SKM-1 treated with dmso at 0.1 percent for 144 hours (cell line): Measurements from ENCODE around the gene EEF1G.
A peak's percentile ranks its signal among the peaks of the same experiment; 100 is the strongest.
"Not testable (repeated sequence)": the region's sequence is repeated elsewhere in the genome, so short reads cannot be mapped to it uniquely, and the experiment has no call there.

ENCODE experiments used
- DNase-seq: peaks from one replicate; lab custom pipeline; 2025; ENCODE audit not compliant: unreplicated experiment; lab: John Stamatoyannopoulos, UW

The EEF1G gene

GRCh38 chr11:62573592-62574362, at the start of gene EEF1G:
TSS of gene EEF1G (minus strand) at chr11:62573891. CDS start at chr11:62573842, 49 bp downstream.
- peak; percentile 100 for DNase-seq

- no peak for DNase-seq
These were observed 48.9 kb upstream of the EEF1G start for GRCh38 chr11:62622476-62623089.

GRCh38 chr11:62621567-62622470, 48.1 kb upstream of the EEF1G start, which contains the start of gene B3GAT3:
TSS of gene B3GAT3 (minus strand) at chr11:62621986. CDS start at chr11:62621947, 39 bp downstream.
- peak; percentile 96 for DNase-seq

GRCh38 chr11:62621027-62621566, 47.4 kb upstream of the EEF1G start:
- DNase-seq = no peak

GRCh38 chr11:62616957-62617356, 43.3 kb upstream of the EEF1G start:
- not testable (repeated sequence) for DNase-seq

GRCh38 chr11:62615521-62615920, 41.8 kb upstream of the EEF1G start:
- DNase-seq = no peak

- no peak for DNase-seq
These were observed 40.6 kb upstream of the EEF1G start for GRCh38 chr11:62614275-62614674.

- no peak for DNase-seq
These were observed 39.6 kb upstream of the EEF1G start for GRCh38 chr11:62613291-62613778.

- DNase-seq = peak; percentile 67
These were observed 38.9 kb upstream of the EEF1G start, which contains the start of the genes EML3 and ROM1 for GRCh38 chr11:62612366-62613290. TSS of gene EML3 (minus strand) at chr11:62612775. CDS start at chr11:62612457, 318 bp downstream. TSS of gene ROM1 (plus strand) at chr11:62613257. CDS start at chr11:62613282, 25 bp downstream.

- peak; percentile 55 for DNase-seq
These were observed 38.1 kb upstream of the EEF1G start for GRCh38 chr11:62611705-62612365.

GRCh38 chr11:62610814-62611704, 37.4 kb upstream of the EEF1G start:
- DNase-seq = no peak

GRCh38 chr11:62610403-62610802, 36.7 kb upstream of the EEF1G start:
- no peak for DNase-seq

- DNase-seq = no peak
These were observed 35.1 kb upstream of the EEF1G start for GRCh38 chr11:62608776-62609175.

- DNase-seq = no peak
These were observed 34.0 kb upstream of the EEF1G start for GRCh38 chr11:62607714-62608113.

GRCh38 chr11:62605902-62606301, 32.2 kb upstream of the EEF1G start:
- no peak for DNase-seq

GRCh38 chr11:62605467-62605866, 31.8 kb upstream of the EEF1G start:
- no peak for DNase-seq

- no peak for DNase-seq
These were observed 30.9 kb upstream of the EEF1G start for GRCh38 chr11:62604460-62605120.
